SKM-1 treated with dmso at 0.1 percent for 144 hours (cell line): ENCODE measurements around the gene HPGD.

Source experiments
- DNase-seq: peaks from one replicate; lab custom pipeline; 2025; ENCODE audit not compliant: unreplicated experiment; lab: John Stamatoyannopoulos, UW

HPGD gene

DNA sequence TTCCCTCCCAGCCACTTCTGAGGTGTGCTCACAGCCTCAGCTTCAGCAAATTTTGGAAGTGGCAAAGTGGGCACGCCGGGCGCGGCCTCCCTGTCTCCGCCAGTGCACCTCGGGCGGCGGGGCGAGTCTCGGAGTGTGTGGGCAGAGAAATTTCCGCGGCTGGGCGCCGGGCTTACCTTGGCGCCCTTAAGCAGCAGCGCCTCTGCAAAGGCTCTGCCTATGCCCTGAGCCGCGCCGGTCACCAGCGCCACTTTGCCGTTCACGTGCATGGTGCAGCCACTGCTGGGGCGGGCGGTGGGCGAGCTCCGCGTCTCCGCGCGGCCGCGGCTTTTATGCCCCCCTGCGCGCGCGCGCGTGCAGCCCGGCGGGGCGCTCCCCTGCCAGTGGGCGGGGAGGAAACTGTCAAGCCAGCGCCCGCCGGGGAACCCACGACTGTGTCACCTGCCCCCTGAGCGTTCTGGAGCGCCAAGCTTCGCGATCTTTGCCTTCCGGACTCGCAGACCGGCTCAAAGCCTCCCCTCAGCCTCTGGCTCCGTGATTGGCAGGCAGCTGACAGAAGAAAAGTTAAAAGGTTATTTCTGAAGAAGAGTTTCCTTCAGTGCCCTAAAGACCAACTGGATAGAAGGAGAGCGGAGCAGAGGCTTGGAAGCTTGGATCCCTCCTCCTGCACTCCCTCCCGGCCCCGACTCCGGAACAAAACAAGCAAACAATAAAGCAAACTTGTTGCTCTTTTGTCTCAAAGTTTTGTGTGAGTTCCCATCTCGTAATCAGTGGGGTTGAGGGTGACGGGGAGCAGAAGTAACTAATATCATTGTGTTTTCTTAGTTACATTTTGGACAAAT lies at the start of gene HPGD:
HPGD (minus strand) TSS at position 306 of the 842 bp plus-strand sequence; CDS start at position 269, 37 bp downstream.
- DNase-seq: no peak

DNA sequence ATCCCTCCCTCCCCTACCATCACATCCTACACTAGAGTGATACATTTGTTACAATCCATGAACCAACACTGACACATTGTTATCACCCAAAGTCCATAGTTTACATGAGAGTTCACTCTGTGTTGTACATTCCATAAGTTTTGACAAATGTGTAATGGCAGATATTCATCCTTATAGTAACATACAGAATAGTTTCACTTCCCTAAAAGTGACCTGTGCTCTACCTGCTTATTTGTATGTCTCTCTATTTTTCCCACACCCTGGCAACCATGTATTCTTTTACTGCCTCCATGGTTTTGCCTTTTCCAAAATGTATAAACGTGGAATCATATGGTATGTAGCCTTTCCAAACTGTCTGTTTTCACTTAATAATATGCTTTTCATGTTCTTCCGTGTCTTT lies 42.2 kb upstream of the HPGD start:
- DNase-seq: no peak

DNA sequence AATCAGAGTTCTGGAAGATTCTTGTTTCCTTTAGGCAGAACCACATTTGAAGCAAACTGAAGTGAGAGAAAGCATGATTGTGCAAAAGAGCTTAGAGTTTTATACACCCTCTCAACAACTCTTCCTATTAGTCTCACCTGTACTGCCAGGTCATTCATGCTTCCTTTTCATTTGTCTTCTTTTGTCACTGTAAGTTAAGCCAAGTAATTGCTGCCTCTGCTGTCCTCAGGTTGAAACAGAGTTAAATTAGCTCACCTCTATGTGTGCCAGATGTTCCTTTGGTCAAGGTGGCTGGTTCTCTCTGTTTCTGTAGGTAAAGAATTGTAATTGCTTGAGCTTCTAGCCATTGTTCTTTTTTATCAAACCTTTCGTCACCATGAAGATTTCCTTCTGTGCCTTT lies 41.1 kb upstream of the HPGD start:
- DNase-seq: no peak

DNA sequence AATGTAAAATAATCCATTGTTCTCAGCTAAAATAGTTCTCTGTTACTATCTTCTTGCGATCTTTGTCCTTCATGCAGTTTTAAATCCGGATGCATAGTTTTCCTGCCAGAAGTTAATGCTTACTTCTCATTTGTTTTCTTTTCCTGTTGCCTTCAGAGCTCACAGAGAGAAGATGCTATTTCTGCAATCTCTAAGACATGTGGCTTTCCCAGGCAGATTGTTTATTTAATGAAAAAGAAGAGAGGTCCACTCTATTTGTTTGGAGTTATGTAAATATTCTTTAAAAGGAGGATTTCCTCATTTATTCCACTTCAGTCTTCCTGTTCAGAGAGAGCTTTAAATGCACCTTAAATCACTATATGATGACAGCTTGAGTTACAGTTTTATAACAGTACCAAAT lies 39.3 kb upstream of the HPGD start:
- DNase-seq: no peak

DNA sequence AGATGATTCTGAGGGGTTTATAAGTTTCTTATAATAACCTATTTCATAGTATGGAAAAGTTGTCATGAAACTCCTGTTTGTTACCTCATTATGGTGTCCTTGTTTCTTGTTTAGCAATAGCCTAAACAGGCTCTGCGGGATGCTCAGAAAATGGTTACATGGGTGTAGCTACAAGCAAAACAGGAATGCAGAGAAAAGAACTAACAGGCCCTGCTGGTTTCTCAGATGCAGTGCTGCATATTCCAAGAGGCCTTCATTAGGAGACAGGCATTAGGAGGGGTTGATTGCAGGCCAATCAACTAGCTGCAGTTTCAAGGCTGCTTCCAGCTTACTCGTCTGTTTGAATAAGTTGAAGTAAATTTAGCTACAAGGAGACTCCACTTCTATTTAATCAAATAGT lies 37.6 kb upstream of the HPGD start:
- DNase-seq: no peak

DNA sequence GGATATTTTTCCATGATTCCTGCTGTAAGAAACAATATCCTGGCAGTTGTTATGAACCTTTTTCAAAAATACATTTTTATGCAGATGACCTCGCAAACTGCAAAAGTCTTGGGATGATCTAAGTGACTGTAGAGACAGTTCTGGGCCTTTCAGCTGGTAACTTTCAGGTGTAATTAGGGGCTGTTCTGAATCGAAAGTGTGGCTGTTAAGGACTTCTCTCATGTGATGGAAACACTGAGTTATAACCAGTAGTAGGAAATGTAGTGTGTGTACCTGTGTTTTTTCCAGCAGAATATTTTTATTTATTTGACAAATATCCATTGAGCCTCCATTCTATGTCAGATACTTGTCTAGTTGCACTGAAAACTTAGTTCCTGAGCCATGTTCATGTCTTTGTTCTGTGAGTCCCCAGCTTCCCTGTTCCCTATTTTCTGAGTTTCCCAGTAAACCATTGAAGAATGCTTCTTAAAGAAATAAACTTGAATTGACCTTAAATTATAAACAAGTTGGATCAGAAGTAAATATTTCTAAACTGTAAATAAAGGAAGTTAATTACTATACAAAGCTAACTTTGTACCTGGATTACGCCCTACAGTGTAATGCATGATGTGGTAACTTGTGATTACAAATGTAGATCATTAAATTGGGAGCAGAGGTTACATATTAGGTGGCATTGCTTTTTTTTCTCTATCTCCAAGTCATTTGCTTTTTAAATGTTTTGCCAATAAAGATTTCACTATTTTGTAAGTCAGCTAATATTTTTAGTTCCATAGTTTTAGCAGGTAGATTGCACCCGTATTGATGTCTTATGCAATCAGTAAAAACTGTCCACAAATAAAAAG lies 33.7 kb upstream of the HPGD start:
- DNase-seq: no peak

DNA sequence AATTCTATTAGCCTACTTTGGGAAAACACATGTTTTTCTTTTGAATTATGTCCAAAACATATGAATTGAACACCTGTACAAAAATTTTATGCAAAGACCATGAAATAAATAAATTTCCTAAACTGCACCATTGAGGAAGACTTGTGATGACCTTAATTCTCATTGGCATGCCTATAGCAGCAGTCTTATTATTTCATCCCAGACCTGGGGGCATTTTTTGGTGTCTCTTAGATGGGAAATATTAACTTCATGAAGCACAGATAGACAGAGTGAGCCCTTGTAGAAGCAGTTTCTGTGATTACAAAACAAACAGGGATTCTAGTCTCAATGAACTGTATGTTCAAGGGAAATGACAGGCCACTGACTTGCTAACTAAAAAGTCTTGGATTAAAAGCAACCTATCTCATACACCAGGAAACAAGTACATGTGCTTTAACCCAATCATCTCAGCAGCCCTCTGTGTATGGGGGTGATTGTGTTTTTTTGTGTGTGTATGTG lies 32.0 kb upstream of the HPGD start:
- no peak for DNase-seq

DNA sequence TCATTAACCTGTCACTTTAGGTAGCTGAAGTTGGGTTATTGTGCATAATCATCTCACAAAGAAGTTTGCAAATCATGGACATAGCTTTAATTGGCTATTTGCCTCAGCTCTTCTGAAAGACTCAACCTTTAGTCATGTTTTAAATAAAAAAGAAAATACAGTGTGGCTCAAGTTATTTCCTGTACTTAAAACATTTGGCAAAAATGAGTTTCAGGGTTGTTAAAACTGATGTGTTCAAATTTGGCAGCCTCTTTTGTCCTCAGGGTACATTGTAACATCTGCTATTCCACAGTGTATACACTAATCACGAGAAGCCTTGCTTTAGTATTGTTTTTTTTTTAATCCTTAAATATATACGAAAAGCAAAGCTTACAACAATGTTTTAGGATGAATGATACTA lies 31.5 kb upstream of the HPGD start:
- DNase-seq: no peak

DNA sequence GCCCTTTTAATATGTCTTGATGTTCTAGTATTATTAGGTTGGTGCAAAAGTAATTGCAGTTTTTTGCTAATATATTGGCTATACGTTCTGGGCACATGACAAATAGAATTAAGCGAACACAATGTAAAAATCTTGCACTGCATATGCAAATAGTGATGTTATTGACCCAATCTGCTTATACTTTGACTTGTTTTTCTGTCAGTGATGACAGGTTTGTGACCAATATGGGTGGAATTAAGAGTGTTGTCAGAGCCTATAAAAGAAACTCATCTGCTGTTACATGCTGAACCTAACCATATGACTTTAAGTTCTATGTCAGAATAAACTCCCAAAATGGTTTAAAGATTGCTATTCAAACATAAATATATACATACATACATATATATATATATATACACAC lies 30.7 kb upstream of the HPGD start:
- no peak for DNase-seq

DNA sequence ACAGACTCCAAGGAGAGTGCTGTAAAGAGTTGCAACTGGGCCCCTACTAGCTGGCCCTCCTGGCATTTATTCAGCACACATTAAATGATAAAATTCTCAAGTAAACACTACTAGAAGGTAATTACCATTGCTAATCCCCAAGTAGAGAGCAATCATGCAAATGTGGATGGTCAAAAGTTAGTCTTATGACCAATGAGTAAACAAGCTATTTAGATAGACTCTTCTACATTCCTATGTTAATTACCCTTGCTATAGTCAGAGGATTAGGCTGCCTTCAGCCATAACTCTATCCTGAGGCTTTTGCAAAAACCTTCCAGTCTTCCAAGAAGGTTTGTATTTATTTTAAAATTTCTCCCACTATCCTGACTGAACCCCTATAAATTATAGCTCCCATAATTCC lies 28.3 kb upstream of the HPGD start:
- no peak for DNase-seq

DNA sequence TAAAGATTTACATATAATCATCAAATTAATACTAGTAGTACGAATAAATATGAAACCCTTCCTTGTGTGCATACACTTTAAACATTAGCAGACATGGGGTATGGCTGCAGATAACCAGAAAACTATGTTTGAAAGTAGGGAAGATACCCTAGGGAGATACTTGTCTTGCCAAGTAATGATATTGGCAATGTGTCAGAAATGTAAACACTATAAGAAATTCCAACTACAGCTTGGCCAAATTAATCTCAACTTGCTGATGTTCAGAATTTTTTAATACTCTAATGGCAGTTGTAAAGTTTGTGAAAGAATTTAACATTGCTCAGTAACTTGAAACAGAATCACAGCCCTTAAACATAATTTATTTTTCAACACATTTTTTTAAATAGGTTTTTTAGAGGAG lies 27.4 kb upstream of the HPGD start:
- no peak for DNase-seq

DNA sequence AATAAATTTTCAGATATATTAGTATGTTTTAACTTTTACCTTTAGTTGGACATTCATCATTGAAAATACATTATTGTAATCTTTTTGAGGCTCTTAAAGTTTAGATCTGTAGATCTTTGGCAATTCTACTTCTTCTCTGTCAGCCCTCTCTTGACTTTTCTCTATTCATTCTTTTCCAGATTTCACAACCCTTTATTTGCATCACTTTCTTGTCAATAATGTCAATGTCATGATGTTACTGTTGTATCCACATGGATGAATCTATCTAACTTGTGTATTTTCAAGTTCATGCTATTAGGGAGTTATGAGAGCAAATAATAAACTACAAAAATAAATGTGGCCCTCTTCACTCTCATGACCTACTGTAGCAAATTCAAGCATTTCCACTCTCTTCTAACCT lies 23.0 kb upstream of the HPGD start:
- no peak for DNase-seq

DNA sequence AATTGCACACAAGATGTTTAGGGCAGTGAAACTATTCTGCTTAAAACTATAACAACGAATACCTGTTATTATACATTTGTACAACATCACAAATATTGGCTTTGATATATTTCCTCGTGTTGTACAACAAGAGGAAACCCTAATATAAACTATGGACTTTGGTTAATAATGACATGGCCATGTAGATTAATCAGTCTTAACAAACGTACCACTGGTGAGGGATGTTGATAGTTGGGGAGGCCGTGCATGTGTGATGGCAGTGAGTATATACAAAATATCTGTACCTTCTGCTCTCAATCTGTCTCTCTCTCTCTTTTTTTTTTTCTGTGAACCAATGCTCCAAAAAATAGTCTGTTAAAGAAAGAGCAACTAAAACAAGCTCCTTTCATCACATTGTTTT lies 22.2 kb upstream of the HPGD start:
- DNase-seq: no peak

DNA sequence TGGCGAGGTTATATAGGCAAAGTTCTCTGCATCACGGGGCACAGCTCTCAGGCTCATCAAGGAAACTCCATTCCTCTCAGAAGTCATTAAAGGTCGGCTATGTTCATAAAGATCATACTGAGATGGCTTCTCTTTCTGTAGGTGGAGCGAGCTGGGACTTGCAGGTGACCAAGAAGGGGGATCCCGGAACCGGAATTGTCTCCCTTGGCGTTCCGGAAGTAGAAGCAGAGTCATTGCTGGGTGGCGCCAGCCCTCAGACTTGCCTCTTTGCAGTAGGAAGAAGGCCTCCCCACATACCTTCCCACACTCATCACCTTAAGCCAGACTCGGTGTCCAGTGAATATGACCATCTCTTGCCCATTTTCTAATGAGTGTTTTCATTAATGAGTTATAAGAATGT lies 17.9 kb upstream of the HPGD start:
- no peak for DNase-seq

DNA sequence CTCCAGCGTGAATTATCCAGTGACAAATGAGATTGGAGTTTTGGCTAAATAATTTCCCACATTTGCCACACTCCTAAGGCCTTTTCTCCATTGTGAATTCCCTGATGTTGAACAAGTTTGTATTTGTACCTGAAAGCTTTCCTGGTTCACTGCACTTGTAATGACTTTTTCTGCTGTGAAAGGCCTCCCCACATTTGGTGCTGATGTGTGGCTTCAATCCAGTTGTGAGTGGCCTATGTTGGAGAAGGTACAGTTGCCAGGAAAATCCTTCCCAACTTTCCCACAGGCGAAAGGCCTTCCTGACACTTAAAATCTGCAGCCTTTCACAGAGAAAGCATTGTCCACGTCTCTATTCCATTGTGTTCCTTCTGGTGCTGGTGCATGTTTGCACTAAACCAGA lies 17.3 kb upstream of the HPGD start:
- no peak for DNase-seq

DNA sequence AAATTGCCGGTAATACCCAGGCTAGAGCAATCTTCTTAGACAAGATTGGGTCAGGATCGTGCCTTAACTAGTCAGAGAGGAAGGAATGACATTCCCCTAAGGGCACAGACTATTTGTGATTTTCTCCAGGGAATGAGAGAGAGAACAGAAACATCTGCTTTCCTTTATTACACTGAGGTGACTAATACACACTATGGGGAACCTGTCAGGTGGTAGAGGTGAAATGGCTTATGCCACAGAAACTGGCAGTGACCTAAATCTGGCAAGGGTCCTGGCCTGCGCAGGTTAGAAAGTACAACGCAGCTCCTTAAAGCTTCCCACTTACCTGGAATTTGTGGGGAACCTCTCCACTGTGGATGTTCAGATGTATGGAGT lies 16.6 kb upstream of the HPGD start:
- DNase-seq: no peak

DNA sequence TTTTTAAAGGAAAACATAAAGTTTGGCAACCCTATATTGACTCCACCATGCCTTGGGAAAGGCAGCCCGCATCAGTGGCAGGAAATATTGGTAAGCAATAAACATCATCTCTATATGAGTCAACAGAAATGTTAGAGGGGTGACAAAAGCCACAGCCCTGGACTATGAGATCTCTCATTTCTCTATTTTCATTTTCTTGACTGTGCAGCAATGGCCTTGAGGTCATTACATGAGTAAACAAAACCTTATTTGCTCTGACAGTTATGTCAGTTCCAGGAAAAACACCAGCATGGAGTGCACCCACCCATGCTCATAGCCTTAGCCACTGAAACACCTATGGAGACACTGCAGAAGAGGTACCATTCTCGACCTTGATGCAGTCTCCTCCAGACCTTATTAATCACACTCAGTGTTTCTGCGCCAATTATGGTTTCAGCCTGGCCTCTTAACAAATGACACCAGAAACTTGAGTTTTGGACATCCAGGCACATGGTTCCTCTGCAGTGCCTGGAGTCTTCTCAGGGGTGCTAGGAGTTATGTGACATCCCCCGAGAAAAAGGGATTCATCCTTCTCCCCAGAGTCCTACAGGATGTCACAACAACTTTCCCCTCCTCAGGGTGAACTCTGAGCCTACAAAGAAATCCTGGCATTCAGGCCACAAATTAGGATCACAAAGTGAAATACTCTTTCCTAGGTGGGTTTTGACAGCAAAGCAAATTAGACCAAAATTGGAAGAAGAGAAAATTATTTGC lies 16.0 kb upstream of the HPGD start:
- no peak for DNase-seq

DNA sequence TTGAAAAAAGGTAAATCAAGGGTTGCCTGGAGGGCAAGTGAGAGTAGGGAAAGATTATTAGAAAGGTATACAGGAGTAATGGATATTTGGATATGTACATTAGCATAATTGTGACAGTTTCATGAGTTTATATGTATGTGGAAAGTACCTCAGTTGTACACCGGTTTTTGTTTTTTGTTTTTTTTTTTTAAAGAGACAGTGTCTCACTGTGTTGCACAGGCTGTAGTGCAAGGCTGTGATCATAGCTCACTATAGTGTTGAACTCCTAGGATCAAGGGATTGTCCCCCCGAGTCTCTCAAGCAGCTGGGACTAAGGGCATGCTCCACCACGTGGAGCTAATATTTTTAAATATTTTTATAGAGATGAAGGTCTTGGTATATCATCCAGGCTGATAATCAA lies 15.3 kb upstream of the HPGD start:
- no peak for DNase-seq

DNA sequence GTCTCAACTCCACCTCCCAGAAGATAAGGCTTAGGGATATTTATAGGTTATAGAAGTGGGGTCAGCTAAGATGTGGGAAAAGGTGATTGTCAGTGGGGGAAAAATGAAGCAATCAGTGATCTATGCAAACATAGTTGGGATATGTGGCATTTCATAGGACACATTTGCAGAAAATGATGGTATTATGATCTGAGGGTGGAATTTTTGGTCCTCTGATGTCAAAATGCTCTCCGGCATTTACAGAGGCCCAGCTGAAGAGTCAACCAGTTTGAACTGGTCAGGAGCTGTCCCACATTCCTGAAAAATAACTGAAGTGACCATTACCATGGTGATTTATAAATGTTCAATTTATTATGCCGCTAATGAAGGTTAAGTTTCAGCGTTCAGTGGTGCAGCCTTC lies 12.2 kb upstream of the HPGD start:
- no peak for DNase-seq

DNA sequence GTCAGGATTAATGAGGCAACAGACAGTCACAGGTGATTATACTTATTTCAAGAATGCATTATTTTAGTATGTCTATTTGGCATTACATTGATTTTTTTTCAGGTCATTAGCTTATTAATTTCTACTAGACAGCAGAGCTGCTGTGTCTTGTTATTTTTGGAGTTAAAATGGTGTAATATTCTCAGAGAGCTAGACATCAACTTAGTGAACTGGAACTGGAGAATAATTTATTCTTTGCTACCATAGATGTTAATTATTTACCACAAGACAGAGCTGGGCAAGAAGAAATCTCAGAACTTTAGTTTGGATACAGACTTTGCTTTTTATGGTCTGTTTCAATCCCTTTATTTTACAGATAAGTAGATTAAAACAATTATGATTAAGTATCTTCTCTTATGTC lies 10.2 kb upstream of the HPGD start:
- DNase-seq: no peak

DNA sequence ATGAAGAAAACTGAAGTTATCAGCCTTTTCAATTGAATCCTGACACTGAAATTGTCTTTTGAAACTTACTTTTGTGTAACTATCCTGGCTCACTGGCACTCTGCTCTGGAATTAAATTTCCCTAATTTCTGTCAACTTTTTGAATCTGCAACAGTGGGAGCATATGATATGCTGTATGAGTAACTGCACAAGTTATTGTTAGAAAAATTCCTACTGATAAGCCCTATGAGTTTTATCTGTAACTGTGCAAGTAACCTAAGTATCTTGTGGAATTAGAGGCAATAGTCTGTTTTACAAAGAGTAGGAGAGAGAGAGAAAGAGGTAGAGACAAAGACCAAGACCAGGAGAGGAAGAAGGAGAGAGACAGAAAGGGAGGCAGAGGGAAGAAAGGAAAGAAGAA lies 9.2 kb upstream of the HPGD start:
- no peak for DNase-seq

DNA sequence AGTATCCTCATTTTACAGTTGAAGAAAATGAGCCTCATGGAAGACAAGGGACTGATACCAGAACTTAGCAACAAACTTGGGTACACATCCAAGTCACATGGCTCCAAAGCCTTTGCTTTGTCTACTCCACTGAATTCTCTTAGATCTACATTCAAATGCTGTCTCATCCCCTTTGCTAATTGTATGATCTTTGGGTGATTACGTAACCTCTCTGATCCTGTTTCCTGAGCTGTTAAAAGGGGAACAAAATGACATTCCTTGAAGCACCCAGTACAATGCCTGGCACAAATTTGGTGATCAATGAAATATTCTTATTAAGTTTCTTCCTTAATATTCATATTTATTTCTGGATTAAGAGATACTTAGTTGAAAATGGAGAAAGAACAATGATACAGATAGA lies 5.9 kb upstream of the HPGD start:
- peak; percentile 34 for DNase-seq
